H1 (cell line): ENCODE data around the gene SPDYE4.

Source experiments
- CBX5 ChIP-seq: fragments of 300-800, 300-1000 bp; sonication (generic); IDR thresholded peaks from 2 replicates; pipeline ENCODE4 v1.7.1; 2016; ENCODE audit warnings: antibody characterized with exemption, low read length, low read depth
- CREB1 ChIP-seq: IDR thresholded peaks from 2 replicates; pipeline ENCODE4 v1.6.1; 2012; ENCODE audit warnings: inconsistent platforms
- CTCF ChIP-seq, 3 experiments: IDR thresholded peaks; 1 replicate in 2 of 3; 2 replicates in 1 of 3; pipeline versions ENCODE4 v1.5.1 to v1.6.1; 2011; ENCODE audit warnings: low read length in 3 of 3, mild to moderate bottlenecking in 3 of 3, inconsistent platforms in 2 of 3, low read depth in 1 of 3, moderate library complexity in 1 of 3; ENCODE audit not compliant: insufficient read depth in 1 of 3; ENCODE audit errors: control extremely low read depth in 1 of 3
- EZH2 ChIP-seq: fragments of 200-600 bp; sonication (generic); IDR thresholded peaks from 2 replicates; pipeline ENCODE4 v1.7.1; 2012; ENCODE audit warnings: low read depth, mild to moderate bottlenecking, moderate library complexity, low read length, inconsistent platforms; ENCODE audit not compliant: severe bottlenecking
- KDM5A ChIP-seq: fragments of 200-600 bp; IDR thresholded peaks from 2 replicates; pipeline ENCODE4 v1.7.1; 2012; ENCODE audit warnings: mild to moderate bottlenecking, low read length, inconsistent platforms, mixed read lengths
- NRF1 ChIP-seq: IDR thresholded peaks from 2 replicates; pipeline ENCODE4 v1.6.1; 2011; ENCODE audit warnings: mild to moderate bottlenecking, low read depth, low read length, improper control_type of control experiment
- POLR2AphosphoS5 ChIP-seq: IDR thresholded peaks from 2 replicates; pipeline ENCODE4 v1.6.1; 2011; ENCODE audit warnings: low read depth, low read length
- SIRT6 ChIP-seq: IDR thresholded peaks from one replicate; pipeline ENCODE4 v1.7.1; 2012; ENCODE audit warnings: low read length, inconsistent platforms
- TAF1 ChIP-seq: IDR thresholded peaks from 2 replicates; pipeline ENCODE4 v1.6.1; 2011; ENCODE audit warnings: mild to moderate bottlenecking, low read depth, low read length
- TAF7 ChIP-seq: optimal IDR thresholded peaks from 2 replicates; pipeline ENCODE3; 2011; ENCODE audit warnings: low read depth, mild to moderate bottlenecking, inconsistent platforms, low read length, moderate library complexity, borderline replicate concordance

GRCh38 chr17:8709006-8709405 lies 49.3 kb downstream of the SPDYE4 start:
- TF ChIP-seq SIRT6 (no peak), TAF1 (no peak), TAF7 (no peak), CTCF (IDR thresholded peaks at IDR 0.05; ENCODE audit: control extremely low read depth in 1 of 3, insufficient read depth in 1 of 3, low read depth in 1 of 3, low read length in 3 of 3) (no peak), CBX5 (no peak), POLR2AphosphoS5 (no peak), CREB1 (no peak), NRF1 (no peak), KDM5A (no peak), EZH2 (no peak)
